Heart left ventricle (tissue), 16 donors: ENCODE data around the gene PSMB10. TPM values are rescaled to one million over a fixed set of nuclear protein-coding genes. Genes with fewer than 3 reads are reported as not detected.

Experiments used
- ATAC-seq, 4 donors: fragments of 200-7000 bp; cut with Tn5 transposase; one replicate each; pipeline ENCODE4 v1.9.1; 2020 to 2022; ENCODE audit warnings: moderate library complexity in 4 of 4, mild to moderate bottlenecking in 3 of 4, moderate number of reproducible peaks in 1 of 4
- DNase-seq, 5 donors: peaks; one replicate each; pipeline ENCODE4 v3.0.0-alpha.2; 2020
- H3K27ac ChIP-seq, 12 donors: fragments of 200-600 bp; sonication (generic) in 4 of 12; one replicate each; pipeline versions ENCODE4 v1.5.0 to v1.8.0; 2016 to 2022; ENCODE audit warnings: mild to moderate bottlenecking in 2 of 12
- H3K27me3 ChIP-seq, 9 donors: fragments of 200-600 bp; sonication (generic) in 2 of 9; one replicate each; pipeline versions ENCODE4 v1.5.1 to v1.8.0; 2016 to 2022; ENCODE audit warnings: mild to moderate bottlenecking in 3 of 9
- H3K36me3 ChIP-seq, 9 donors: fragments of 200-600 bp; sonication (generic) in 2 of 9; one replicate each; pipeline versions ENCODE4 v1.5.0 to v1.8.0; 2018 to 2022; ENCODE audit warnings: mild to moderate bottlenecking in 2 of 9
- H3K4me1 ChIP-seq, 12 donors: fragments of 200-600 bp; sonication (generic) in 4 of 12; one replicate each; pipeline versions ENCODE4 v1.5.0 to v1.8.0; 2016 to 2022; ENCODE audit warnings: mild to moderate bottlenecking in 3 of 12
- H3K4me3 ChIP-seq, 12 donors: fragments of 200-600 bp; sonication (generic) in 4 of 12; one replicate each; pipeline versions ENCODE4 v1.5.0 to v1.8.0; 2017 to 2022; ENCODE audit warnings: mild to moderate bottlenecking in 9 of 12, moderate library complexity in 4 of 12
- H3K9me3 ChIP-seq, 12 donors: fragments of 200-600 bp; sonication (generic) in 4 of 12; one replicate each; pipeline versions ENCODE4 v1.5.0 to v1.8.0; 2016 to 2022; ENCODE audit warnings: mild to moderate bottlenecking in 1 of 12
- CTCF ChIP-seq, 12 donors: fragments of 200-600 bp; sonication (generic) in 4 of 12; IDR thresholded peaks; one replicate each; pipeline versions ENCODE4 v1.5.0 to v1.8.0; 2018 to 2022; ENCODE audit warnings: antibody characterized with exemption in 12 of 12, mild to moderate bottlenecking in 5 of 12
- POLR2A ChIP-seq, 2 donors: fragments of 450-650 bp; IDR thresholded peaks; one replicate each; pipeline ENCODE4 v1.6.1; 2017; ENCODE audit warnings: antibody characterized with exemption in 2 of 2, mild to moderate bottlenecking in 2 of 2, moderate library complexity in 2 of 2
- WGBS, 4 donors: extraction: QIAGEN DNeasy Blood & Tissue Kit in 2 of 4; methylation state at CpG; one replicate each; pipeline versions ENCODE4 v1.1.5 to v1.1.7; 2013 to 2018; 5-methylcytosine and 5-hydroxymethylcytosine counted together
- intact Hi-C, 10 donors: fragments of 100-400 bp; cut with DNase I; formaldehyde crosslinking; loops; one replicate each; pipeline versions ENCODE4 v1.11.1 to v1.14.2; 2022
- polyA plus RNA-seq, 2 donors: library from polyadenylated mRNA; stranded (reverse); fragments of 200-250 nt; gene quantifications; one replicate each; pipeline ENCODE4 v1.2.3, GENCODE V29; 2013
- total RNA-seq, 9 donors: library from RNA; depleted of rRNA in 2 of 9; stranded (reverse); fragments of >200 nt in 2 of 9; fragmentation: NEBNext Ultra II Directional in 3 of 9; extraction: Animal tissue kit (Norgen Biotek cat#: 25700) in 3 of 9; gene quantifications; one replicate each; pipeline versions ENCODE4 v1.1.0 to v1.2.4, GENCODE V29; 2016 to 2023
- donor health status: ischemic (EF 13 %, LVEDD 7.1; RV severe dilation, severe dysfunction).
- donor health status: healthy with polysubstance abuse.
- donor health status: DM: no; HTN: yes; CAD: no.
- donor health status: DM: no; HTN: no; CAD: no.
- donor health status: ischemic (EF 25% LVEDD 6.9; RV normal size, moderate dysfunction).
- donor health status: ischemic (EF 25% LVEDD 5.7; RV mildly dilated, moderate dysfunction).
- donor health status: healthy.
- donor health status: DM: yes; HTN: yes; CAD: no.
- donor health status: ischemic (EF 35%, LVEDD 5.7; RV mildly dilated, moderate dysfunction).
- donor health status: nonischemic (EF 11% LVEDD 7.7; RV severe dilation, severe dysfunction).
- donor health status: DM: yes; HTN: yes; CAD: no.
- donor health status: PGD.
- donor health status: ischemic (EF 29% LVEDD 5.4; RV normal size, mild dysfunction).
- donor health status: nonischemic (EF 23%, LVEDD 6.1; RV moderate dilation, normal function).

Gene PSMB10
- total and polyA plus RNA-seq, 11 donors, result 39.4 to 182 (median 60.5) TPM

- DNase-seq, result peak in 4 of 5 donors; percentile 63 to 81 (median 68)
Measured at GRCh38 chr16:67967958-67968399, 31.3 kb upstream of the PSMB10 start.

GRCh38 chr16:67967183-67967957 is 30.7 kb upstream of the PSMB10 start:
- 2 to 4% (median 3%) methylated on average over 18 of the region's 18 CpGs for WGBS, 4 donors
- H3K27me3 ChIP-seq, result no peaks in the 10 kb centered on the region
- H3K9me3 ChIP-seq, result no peaks in the 10 kb centered on the region
- peaks cover 0 to 26% (median 13%) of the 10 kb centered on the region in 9 donors for H3K36me3 ChIP-seq
- peak overlapping the region; percentile 67 to 100 (median 91) for H3K4me3 ChIP-seq
- peaks cover 31 to 61% (median 54%) of the 10 kb centered on the region in 12 donors for H3K4me1 ChIP-seq
- TF ChIP-seq CTCF (IDR thresholded peaks at IDR 0.05) (no peak), POLR2A (IDR thresholded peaks at IDR 0.05) (no peak)
- intact Hi-C loops, result loop anchor here in 1 of 10 donors (10.0 kb wide), 1 partner anchor 267 kb away; the partner anchor contains the start of gene ESRP2
- peak overlapping the region; percentile 95 to 100 (median 99) for H3K27ac ChIP-seq
- no peak for ATAC-seq
- DNase-seq, result no peak

More at GRCh38 chr16:67967958-67968399, 31.3 kb upstream of the PSMB10 start:
- intact Hi-C loops, result loop anchor here in 2 of 10 donors (1.0 to 10.0 kb wide), 2 partner anchors 33 to 267 kb away; partner anchors contain the start of gene ESRP2 (in 1 of the 2)
- H3K27me3 ChIP-seq, result no peaks in the 10 kb centered on the region
- ATAC-seq, result peak in 2 of 4 donors; percentile 38 to 46
- peak overlapping the region; percentile 67 to 100 (median 91) for H3K4me3 ChIP-seq
- TF ChIP-seq CTCF (IDR thresholded peaks at IDR 0.05) (no peak), POLR2A (IDR thresholded peaks at IDR 0.05) (no peak)
- H3K9me3 ChIP-seq, result no peaks in the 10 kb centered on the region
- peaks cover 27 to 55% (median 48%) of the 10 kb centered on the region in 12 donors for H3K4me1 ChIP-seq
- peak overlapping the region; percentile 95 to 100 (median 99) for H3K27ac ChIP-seq
- peaks cover 0 to 20% (median 7%) of the 10 kb centered on the region in 9 donors for H3K36me3 ChIP-seq
- 0 to 1% (median 1%) methylated on average over 33 to 45 of the region's 45 CpGs for WGBS, 4 donors

GRCh38 chr16:67966549-67967182 is 30.0 kb upstream of the PSMB10 start:
- Histone ChIP-seq H3K36me3 (peaks cover 0 to 33% (median 20%) of the 10 kb centered on the region in 9 donors), H3K27ac (peak overlapping the region; percentile 41 to 100 (median 98)), H3K4me1 (peaks cover 34 to 68% (median 60%) of the 10 kb centered on the region in 12 donors), H3K9me3 (no peaks in the 10 kb centered on the region), H3K4me3 (peak overlapping the region; percentile 6 to 100 (median 90)), H3K27me3 (no peaks in the 10 kb centered on the region)
- intact Hi-C loops, result loop anchor here in 1 of 10 donors (10.0 kb wide), 1 partner anchor 268 kb away; the partner anchor contains the start of gene ESRP2
- ATAC-seq (peak in 3 of 4 donors; percentile 7 to 19 (median 8)), DNase-seq (peak in 4 of 5 donors; percentile 46 to 71 (median 70))
- TF ChIP-seq CTCF (IDR thresholded peaks at IDR 0.05) (no peak), POLR2A (IDR thresholded peaks at IDR 0.05) (no peak)
- 21 to 40% (median 38%) methylated on average over 3 of the region's 3 CpGs for WGBS, 4 donors
